ENCODE measurements around the gene CNTROB. TPM values are rescaled to one million over a fixed set of nuclear protein-coding genes. Genes with fewer than 3 reads are reported as not detected.

Gene CNTROB
- total RNA-seq, 2 donors from 2014 or later, result 23.9 to 40.6 TPM

DNA sequence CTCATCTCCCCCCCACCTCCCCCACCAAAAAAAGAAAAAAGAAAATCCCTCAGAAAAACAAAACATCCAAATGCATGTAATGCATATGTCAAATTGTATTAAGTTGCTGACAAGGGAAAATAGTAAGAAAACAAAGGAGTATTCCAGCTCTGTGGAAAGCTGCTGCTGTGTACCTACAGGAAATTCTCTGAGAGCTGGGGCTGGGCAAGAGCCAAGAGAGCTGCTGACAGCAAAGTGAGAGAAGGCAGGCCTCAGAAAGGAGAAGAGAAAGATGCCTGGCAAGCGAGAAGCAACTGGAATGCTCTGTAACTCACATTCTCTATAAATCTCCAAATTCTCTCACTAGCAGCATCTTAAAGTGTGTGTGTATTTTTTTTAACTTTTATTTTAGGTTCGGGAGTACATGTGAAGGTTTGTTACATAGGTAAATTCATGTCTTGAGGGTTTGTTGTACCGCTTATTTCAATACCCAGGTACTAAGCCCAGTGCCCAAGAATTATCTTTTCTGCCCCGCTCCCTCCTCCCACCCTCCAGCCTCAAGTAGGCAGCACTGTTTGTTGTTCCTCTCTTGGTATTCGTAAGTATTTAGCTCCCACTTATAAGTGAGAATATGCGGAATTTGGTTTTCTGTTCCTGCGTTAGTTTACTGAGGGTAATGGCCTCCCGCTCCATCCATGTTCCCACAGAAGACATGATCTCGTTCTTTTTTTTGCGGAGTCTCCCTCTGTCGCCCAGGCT, 24.4 kb downstream of the CNTROB start:
- H3K9me3 ChIP-seq, result no peaks in the 10 kb centered on the region
- TF ChIP-seq, protein P1, sequence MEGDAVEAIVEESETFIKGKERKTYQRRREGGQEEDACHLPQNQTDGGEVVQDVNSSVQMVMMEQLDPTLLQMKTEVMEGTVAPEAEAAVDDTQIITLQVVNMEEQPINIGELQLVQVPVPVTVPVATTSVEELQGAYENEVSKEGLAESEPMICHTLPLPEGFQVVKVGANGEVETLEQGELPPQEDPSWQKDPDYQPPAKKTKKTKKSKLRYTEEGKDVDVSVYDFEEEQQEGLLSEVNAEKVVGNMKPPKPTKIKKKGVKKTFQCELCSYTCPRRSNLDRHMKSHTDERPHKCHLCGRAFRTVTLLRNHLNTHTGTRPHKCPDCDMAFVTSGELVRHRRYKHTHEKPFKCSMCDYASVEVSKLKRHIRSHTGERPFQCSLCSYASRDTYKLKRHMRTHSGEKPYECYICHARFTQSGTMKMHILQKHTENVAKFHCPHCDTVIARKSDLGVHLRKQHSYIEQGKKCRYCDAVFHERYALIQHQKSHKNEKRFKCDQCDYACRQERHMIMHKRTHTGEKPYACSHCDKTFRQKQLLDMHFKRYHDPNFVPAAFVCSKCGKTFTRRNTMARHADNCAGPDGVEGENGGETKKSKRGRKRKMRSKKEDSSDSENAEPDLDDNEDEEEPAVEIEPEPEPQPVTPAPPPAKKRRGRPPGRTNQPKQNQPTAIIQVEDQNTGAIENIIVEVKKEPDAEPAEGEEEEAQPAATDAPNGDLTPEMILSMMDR (IDR thresholded peaks at IDR 0.05), result no peak
- H3K27me3 ChIP-seq, result no peaks in the 10 kb centered on the region
- H3K9ac ChIP-seq (ENCODE audit: low read depth in 2 of 2, low read length in 2 of 2), result no peak overlapping the region
- no peak overlapping the region for H3K27ac ChIP-seq
- H3K36me3 ChIP-seq, result no peaks in the 10 kb centered on the region
- intact Hi-C loops (cut with DNase I), result no loop called here
- H3K4me1 ChIP-seq, result no peaks in the 10 kb centered on the region
- no peak overlapping the region for H3K4me3 ChIP-seq
- no peak for DNase-seq

GRCh38 chr17:7959503-7960253, 27.7 kb downstream of the CNTROB start:
- H3K9me3 ChIP-seq, result no peaks in the 10 kb centered on the region
- DNase-seq, result no peak
- no peak overlapping the region for H3K27ac ChIP-seq
- no peak overlapping the region for H3K9ac ChIP-seq (ENCODE audit: low read depth in 2 of 2, low read length in 2 of 2)
- H3K27me3 ChIP-seq, result no peaks in the 10 kb centered on the region
- intact Hi-C loops (cut with DNase I), result no loop called here
- H3K4me1 ChIP-seq, result no peaks in the 10 kb centered on the region
- TF ChIP-seq, protein P1 (IDR thresholded peaks at IDR 0.05), result no peak
- no peak overlapping the region for H3K4me3 ChIP-seq
- no peaks in the 10 kb centered on the region for H3K36me3 ChIP-seq

GRCh38 chr17:7961421-7961820, 29.4 kb downstream of the CNTROB start:
- intact Hi-C loops (cut with DNase I), result no loop called here
- no peaks in the 10 kb centered on the region for H3K9me3 ChIP-seq
- TF ChIP-seq, protein P1 (IDR thresholded peaks at IDR 0.05), result no peak
- H3K27me3 ChIP-seq, result no peaks in the 10 kb centered on the region
- no peak overlapping the region for H3K27ac ChIP-seq
- no peak overlapping the region for H3K4me3 ChIP-seq
- H3K4me1 ChIP-seq, result no peaks in the 10 kb centered on the region
- DNase-seq, result no peak
- no peaks in the 10 kb centered on the region for H3K36me3 ChIP-seq
- H3K9ac ChIP-seq (ENCODE audit: low read depth in 2 of 2, low read length in 2 of 2), result no peak overlapping the region

DNA sequence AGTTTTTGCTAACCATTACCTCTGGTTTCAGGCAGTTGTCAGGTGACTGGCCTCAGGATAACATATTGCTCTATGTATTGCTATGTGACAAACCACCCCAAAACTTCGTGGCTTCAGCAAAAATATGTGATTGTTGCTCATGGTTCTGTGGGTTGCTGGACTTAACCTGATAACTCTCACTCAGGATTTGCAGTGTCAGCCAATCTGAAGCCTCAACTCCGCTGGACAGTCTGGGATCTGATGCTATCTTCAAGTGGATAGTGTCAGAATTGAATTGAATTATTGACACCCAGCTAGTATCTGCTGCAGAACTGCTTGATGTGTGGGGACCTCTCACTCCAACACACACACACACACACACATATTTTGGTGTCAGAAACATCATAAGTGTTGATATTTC, 35.7 kb downstream of the CNTROB start:
- H3K4me1 ChIP-seq, result no peaks in the 10 kb centered on the region
- H3K9ac ChIP-seq (ENCODE audit: low read depth in 2 of 2, low read length in 2 of 2), result no peak overlapping the region
- TF ChIP-seq, protein P1 (IDR thresholded peaks at IDR 0.05), result no peak
- no peaks in the 10 kb centered on the region for H3K36me3 ChIP-seq
- no peak overlapping the region for H3K4me3 ChIP-seq
- H3K27ac ChIP-seq, result no peak overlapping the region
- DNase-seq, result no peak
- H3K9me3 ChIP-seq, result no peaks in the 10 kb centered on the region
- no peaks in the 10 kb centered on the region for H3K27me3 ChIP-seq
- intact Hi-C loops (cut with DNase I), result no loop called here

GRCh38 chr17:7969433-7969832, 37.4 kb downstream of the CNTROB start:
- DNase-seq, result no peak
- no peaks in the 10 kb centered on the region for H3K9me3 ChIP-seq
- TF ChIP-seq, protein P1 (IDR thresholded peaks at IDR 0.05), result no peak
- intact Hi-C loops (cut with DNase I), result no loop called here
- H3K36me3 ChIP-seq, result no peaks in the 10 kb centered on the region
- H3K9ac ChIP-seq (ENCODE audit: low read depth in 2 of 2, low read length in 2 of 2), result no peak overlapping the region
- no peaks in the 10 kb centered on the region for H3K27me3 ChIP-seq
- H3K4me3 ChIP-seq, result no peak overlapping the region
- H3K4me1 ChIP-seq, result no peaks in the 10 kb centered on the region
- H3K27ac ChIP-seq, result no peak overlapping the region

Measured in colonic mucosa (tissue), 4 donors.